PFSK-1 (cell line): ENCODE measurements around the gene DOCK10.

Source experiments
- FOXP2 ChIP-seq: optimal IDR thresholded peaks from 2 replicates; pipeline ENCODE3; 2011; ENCODE audit warnings: borderline replicate concordance, control low read depth, inconsistent platforms; ENCODE audit not compliant: insufficient read depth; ENCODE audit errors: extremely low read length, extremely low read depth
- POLR2AphosphoS5 ChIP-seq: IDR thresholded peaks from 2 replicates; pipeline ENCODE4 v1.6.1; 2012; ENCODE audit warnings: low read depth, mild to moderate bottlenecking, control low read depth, low read length, moderate library complexity
- TAF1 ChIP-seq: IDR thresholded peaks from 2 replicates; pipeline ENCODE4 v1.6.1; 2012; ENCODE audit warnings: low read length, control low read depth, borderline replicate concordance; ENCODE audit not compliant: insufficient read depth

DNA sequence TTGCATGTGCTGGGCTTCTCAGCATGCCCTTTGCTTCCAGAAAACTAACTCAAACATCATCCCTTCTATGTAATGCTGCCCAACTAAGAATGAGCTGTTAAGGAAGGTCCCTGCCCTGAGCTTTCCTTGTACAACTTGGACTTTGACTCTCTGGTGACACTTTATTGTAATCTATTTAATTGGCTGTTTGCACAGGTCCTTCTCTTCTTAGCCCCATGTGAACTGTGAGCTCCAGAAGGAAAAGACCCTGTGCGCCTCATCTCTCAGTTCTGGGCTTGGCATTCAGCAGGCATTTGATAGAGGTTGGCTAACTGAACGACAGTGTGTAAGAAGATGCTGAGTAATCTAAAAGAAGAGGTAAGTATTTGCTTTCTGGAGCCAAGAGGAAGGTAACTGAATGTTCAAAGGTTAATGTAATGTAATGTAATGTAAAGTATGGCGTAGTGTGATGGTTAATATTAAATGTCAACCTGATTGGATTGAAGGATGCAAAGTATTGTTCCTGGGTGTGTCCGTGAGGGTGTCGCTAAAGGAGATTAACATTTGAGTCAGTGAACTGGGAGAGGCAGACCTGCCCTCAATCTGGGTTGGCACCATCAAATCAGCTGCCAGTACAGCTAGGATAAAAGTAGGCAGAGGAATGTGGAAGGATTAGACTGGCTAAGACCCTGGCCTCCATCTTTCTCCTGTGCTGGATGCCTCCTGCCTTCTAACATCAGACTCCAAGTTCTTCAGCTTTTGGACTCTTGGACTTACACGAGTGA is 265.3 kb downstream of the DOCK10 start:
- TF ChIP-seq FOXP2 (no peak), TAF1 (no peak), POLR2AphosphoS5 (no peak)
